D341Med (cell line): ENCODE data around the gene CHEK1.
"Not testable (repeated sequence)": the region's sequence is repeated elsewhere in the genome, so short reads cannot be mapped to it uniquely, and the experiment has no call there.

ENCODE experiments used
- DNase-seq: peaks from one replicate; pipeline ENCODE4 v3.0.0; 2012; ENCODE audit warnings: low spot score

CHEK1 gene

DNA sequence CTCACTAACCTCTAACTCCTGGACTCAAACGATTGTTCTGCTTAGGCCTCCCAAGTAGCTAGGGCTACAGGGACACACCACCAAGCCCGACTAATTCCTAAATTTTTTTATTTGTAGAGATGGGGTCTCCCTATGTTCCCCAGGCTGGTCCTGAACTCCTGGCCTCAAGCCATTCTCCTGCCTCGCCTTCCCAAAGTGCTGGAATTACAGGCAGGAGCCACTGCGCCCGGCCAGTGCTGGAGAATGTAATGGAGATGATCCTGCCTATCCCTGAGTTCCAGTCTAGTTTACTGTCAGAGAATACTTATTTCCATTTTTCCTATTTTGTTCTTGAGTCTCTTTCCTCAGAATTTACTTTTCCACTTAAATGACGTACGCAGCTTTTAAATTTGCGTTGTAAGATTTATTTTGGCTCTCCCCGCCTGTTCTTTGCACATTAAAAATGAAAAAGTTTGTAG is at the start of gene CHEK1:
Gene CHEK1, plus strand, starts transcription at position 408 of the 458 bp plus-strand sequence. CDS start 1,606 bp downstream, outside the sequence.
- no peak for DNase-seq

GRCh38 chr11:125577181-125577580 is 47.8 kb upstream of the CHEK1 start:
- not testable (repeated sequence) for DNase-seq

- no peak for DNase-seq
These were observed 46.2 kb upstream of the CHEK1 start for GRCh38 chr11:125578783-125579182.

DNA sequence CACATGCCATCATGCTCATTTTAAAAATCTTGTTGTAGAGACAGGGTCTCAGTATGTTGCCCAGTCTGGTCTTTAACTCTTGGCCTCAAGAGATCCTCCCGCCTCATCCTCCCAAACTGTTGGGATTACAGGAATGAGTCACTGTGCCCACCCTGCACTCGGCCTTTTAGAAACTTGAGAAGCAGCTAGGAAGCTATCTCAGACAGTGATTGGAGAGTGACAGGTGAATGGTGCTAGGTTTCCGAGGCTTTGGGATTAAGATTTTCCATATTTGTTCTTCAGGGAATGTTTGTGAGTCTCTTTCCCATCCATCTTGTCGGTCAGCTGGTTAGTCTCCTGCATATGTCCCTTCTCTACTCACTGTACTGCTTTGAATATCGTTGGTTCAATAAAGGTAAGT is 45.2 kb upstream of the CHEK1 start:
- DNase-seq, result no peak

GRCh38 chr11:125583496-125583895 is 41.5 kb upstream of the CHEK1 start:
- DNase-seq, result no peak

DNA sequence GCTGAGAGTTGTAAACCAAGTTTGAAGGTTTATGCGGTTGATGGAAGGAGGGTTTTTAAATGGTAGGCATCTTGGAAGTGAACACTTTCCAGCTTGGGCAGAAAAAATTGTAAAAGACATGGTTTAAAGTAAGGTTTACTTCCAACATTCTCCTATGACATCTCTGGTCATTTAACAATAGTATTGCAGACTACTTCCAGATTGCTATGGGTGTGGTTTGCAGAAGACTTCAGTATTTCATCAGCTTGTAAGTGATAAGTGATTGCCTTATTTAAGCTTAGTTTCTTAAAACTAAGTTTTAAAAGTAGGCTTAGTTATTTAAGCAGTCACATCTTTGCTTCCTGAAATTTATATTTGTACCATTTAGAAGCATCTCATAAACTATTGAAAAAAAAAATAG is 39.5 kb upstream of the CHEK1 start:
- no peak for DNase-seq

- no peak for DNase-seq
These were observed 38.3 kb upstream of the CHEK1 start for GRCh38 chr11:125586623-125587022.

DNA sequence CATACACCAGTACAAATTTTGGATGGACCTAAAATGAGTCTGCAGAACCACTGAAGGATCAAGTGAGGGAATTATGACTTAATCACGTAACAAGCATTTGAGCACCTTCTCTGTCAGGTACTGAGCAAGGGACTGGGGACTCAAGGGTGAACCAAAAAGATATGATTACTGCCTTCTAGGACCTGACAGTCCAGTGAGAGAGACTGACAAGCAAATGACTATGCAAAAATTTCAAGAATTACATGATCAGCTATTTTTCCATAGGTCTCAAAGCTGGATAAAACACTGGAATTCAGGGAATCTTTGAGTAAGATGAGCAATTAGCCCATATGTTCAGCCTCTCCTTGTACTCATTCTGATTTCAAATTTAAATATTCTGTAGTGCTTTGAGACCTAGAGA is 37.5 kb upstream of the CHEK1 start:
- DNase-seq, result no peak

GRCh38 chr11:125588505-125588904 is 36.5 kb upstream of the CHEK1 start:
- no peak for DNase-seq

GRCh38 chr11:125591649-125592304 is 33.2 kb upstream of the CHEK1 start:
- DNase-seq, result peak; percentile 62

DNA sequence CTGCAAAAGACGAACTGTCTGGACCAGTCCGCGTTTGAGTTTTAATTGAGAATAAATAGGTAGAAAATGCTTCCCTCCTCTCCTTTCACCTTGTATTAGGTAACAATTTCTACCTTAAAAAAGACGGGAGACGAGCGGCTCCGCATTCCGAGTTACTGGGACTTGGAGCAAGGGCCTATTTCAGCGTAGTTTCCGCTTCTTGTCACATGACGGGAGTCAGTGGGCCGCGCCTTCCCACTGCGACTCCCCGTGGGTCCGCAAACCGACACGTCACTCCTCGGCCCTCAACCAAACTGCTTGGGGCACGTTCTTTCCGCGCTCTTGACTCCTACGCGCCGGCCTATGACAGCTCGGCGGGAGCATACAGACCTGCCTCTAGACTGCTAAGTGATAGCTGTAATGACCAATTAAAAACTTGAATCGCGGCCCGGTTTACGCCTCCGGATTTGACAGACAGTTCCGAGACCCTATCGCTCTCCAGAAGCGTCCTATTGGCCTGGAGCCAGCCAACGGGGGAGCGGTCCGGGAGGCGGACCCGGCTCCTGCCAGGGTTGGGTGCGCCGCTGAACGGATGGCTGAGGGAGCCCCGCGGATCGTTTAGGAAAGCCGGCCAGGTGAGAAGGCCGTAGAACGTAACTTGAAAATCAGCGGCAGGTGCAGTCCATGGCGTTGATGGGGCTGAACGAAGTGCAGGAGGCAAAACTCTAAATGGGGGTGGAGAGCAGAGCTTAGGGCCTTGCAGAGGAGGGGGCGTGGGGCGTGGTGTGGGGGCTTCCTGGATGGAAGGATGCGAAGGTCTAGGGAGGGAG is 32.5 kb upstream of the CHEK1 start, which contains the start of gene STT3A:
Gene STT3A, plus strand, starts transcription at position 548 of the 809 bp plus-strand sequence. CDS start 3,064 bp downstream, outside the sequence.
- peak; percentile 98 for DNase-seq

DNA sequence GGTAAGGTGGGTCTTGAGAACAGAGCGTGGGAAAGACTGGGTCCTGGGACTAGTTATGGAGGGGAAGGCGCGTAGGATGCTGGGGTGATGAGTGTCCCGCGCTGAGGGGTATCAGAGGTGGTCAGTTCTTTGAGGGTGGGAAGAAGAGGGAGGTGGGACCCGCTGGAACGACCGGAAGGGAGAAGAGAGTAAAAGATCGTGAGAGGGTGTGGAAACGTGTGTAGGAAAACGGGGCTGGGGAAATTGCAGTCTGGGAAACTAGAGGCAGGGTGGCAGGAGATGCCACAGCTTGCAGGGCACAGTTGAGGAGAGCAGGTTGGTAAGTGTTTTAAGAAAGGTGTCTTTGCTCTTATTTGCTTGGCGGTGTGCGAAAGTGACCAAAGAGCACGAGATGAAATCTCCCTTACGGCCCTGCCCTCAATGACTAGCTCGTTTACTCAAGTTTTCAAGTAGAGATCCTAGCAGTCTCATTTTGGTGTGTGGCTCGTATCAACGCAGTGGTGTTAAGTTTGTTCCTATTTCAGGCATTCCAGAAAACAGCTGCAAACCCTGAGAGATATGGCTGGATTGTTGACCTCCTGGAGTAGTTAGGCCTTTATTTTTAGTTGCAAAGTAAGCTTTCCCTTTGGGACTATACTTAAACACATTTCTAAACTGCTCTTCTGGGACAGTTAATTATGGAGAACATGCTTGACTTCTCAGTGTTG is 31.7 kb upstream of the CHEK1 start:
- DNase-seq, result peak; percentile 50

GRCh38 chr11:125594958-125595357 is 30.0 kb upstream of the CHEK1 start:
- no peak for DNase-seq

DNA sequence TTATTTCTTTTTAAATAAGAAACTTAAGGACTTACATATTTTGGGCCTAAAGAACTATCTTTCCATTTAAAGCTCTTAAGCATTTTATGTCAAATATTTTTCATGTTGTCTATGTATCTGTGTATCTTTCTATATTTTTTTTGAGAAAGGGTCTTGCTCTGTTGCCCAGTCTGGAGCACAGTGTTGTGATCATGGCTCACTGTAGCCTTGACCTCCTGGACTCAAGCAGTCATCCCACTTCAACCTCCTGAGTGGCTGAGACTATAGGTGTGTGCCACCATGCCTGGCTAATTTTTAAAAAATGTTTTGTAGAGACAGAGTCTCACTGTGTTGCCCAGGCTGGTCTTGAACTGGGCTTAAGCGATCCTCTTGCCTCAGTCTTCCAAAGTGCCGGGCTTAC is 24.3 kb upstream of the CHEK1 start:
- DNase-seq, result no peak

DNA sequence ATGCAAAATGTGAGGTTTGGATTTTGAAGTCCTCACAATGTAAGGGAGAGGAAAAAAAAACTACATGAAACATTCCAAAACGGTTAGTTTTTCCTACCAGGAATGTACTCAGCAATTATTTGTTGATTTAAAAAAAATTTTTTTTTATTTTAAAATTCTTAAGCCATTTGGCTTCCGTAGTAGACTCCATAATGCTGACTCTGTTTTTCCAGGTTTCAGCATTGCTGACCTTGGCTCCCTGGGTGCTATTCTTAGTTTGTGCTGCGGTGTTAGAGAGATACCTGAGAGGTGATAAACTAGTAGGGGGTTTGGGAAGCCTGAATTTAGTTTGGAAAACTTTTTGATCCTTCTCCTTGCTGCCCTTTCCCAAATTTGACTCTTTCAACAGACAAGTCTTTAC is 21.8 kb upstream of the CHEK1 start:
- no peak for DNase-seq

- no peak for DNase-seq
These were observed 19.5 kb upstream of the CHEK1 start for GRCh38 chr11:125605417-125605816.

- no peak for DNase-seq
These were observed 15.4 kb upstream of the CHEK1 start for GRCh38 chr11:125609545-125609944.

GRCh38 chr11:125618383-125618782 is 6.6 kb upstream of the CHEK1 start:
- DNase-seq, result no peak

DNA sequence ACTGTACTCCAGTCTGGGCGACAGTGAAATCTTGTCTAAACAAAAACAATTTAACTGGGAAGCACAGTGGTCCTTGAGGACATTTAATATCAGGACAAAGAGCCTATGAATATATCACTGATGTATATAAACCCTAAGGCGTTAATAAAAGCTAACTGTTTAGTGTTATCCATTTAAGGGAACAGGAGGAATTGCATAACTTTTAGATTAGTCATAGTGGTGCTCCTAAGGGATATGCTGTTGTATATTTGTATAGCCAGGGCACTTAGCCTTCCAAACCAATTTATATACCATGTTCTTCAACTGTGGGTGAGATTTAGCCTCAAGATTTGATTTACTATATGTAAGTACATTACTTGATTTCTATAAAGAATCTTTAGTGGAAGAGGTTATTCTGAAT is 3.0 kb upstream of the CHEK1 start:
- DNase-seq, result no peak

DNA sequence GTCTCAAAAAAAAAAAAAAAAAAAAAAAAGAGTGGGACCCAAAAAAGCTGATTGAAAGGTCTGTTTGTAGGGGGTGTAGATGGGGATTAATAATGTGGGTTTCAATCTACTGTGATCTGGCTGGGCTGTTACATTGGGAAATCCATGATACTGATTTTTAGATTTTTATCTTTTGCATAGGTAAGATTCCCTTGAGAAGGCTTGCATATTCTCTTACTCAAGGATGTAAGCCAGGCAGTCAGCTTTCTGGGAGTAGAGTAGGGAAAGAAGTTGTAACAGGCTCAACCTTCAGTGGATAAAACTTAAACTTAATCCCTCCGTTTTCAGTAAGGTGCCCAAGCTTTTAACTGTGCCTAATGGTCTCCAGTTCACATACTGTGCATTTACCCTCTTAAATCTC is 1.9 kb upstream of the CHEK1 start:
- DNase-seq, result no peak

DNA sequence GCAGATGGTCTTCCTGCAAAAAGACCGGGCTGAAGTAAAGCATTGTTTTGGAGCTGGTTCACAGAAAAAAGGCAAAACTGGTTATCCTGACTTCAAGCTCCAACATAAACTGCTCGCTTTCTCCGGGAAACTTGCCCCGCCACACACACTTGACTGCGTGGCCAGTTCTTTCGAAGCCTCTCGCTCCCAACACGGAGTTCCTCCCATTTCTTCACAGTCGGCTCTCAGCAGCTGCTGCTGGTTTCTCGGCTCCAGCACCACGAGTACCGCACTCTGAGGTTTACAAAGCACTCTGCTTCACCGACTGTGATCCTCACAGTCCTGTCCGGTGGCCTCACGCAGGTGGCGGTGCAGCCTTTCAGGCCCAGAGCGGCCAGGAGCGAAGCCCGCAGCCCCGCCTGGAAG is 264 bp downstream of the CHEK1 start:
- DNase-seq, result no peak

DNA sequence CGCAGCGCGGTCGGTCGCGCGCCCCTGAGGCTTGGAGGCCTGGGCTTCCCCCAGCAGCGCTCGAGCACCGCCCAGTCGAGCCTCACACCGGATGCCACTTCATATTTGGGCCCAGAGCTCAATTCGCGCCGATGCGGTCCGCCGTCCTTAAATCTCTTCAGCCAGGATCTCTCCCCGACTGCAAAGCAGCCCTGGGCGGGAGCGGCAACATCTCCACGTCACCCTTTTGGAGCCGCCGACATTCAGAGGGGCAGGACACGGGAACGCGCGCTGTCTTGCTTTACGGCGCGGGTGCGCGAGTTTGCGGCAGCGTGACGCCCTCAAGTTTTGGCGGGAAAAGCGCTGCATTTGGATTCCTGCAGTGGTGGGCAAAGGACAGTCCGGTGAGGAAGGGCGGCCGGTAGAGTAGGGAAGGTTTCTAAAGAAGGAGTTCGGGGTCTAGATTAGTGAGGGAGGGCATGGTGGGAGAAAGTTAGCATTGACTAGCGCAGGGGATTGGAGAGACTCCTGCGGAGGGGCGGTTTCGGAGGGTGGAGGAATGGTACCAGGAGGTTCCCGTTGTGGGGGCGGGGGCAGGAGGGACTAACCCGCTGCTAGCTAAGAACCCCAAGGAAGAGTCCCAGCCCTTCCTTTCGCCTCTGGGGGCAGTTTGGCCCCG is 796 bp downstream of the CHEK1 start:
- DNase-seq, result peak; percentile 87
